SU-DHL-6 (cell line): Measurements from ENCODE around the gene COL23A1.

Source experiments
- H2AFZ ChIP-seq: fragments of 200-600 bp; sonication (generic); 2 replicates; pipeline ENCODE4 v1.6.1; 2014; ENCODE audit warnings: low read depth, mild to moderate bottlenecking, moderate library complexity, mixed read lengths, antibody characterized with exemption, low read length; ENCODE audit not compliant: severe bottlenecking
- H3F3A ChIP-seq: fragments of 200-600 bp; shearing (Covaris generic); 2 replicates; pipeline ENCODE4 v1.6.0; 2016; ENCODE audit warnings: antibody characterized with exemption, mild to moderate bottlenecking; ENCODE audit not compliant: insufficient read depth
- H3K27ac ChIP-seq: fragments of 200-600 bp; sonication (generic); 2 replicates; pipeline ENCODE4 v1.5.1; 2016; ENCODE audit warnings: low read depth, mild to moderate bottlenecking, low read length, moderate library complexity, mixed read lengths
- H3K27me3 ChIP-seq: fragments of 200-600 bp; sonication (generic), shearing (Covaris generic); 2 replicates; pipeline ENCODE4 v1.6.0; 2014; ENCODE audit warnings: mild to moderate bottlenecking, low read length
- H3K36me3 ChIP-seq: fragments of 200-600 bp; sonication (generic); 2 replicates; pipeline ENCODE4 v1.6.1; 2014; ENCODE audit warnings: mild to moderate bottlenecking, low read length, mixed read lengths
- H3K4me2 ChIP-seq: fragments of 300-600, 200-600 bp; shearing (Covaris generic), sonication (generic); 2 replicates; pipeline ENCODE4 v1.6.0; 2014; ENCODE audit warnings: low read length, low read depth, mild to moderate bottlenecking; ENCODE audit not compliant: poor library complexity, severe bottlenecking
- H3K4me3 ChIP-seq: fragments of 200-600 bp; sonication (generic); 2 replicates; pipeline ENCODE4 v1.5.1; 2014; ENCODE audit warnings: antibody characterized with exemption, low read length, mild to moderate bottlenecking, mixed read lengths; ENCODE audit not compliant: insufficient read depth, poor library complexity, severe bottlenecking
- H3K79me2 ChIP-seq: fragments of 200-600 bp; sonication (generic); 2 replicates; pipeline ENCODE4 v1.6.1; 2014; ENCODE audit warnings: mild to moderate bottlenecking, low read length, moderate library complexity; ENCODE audit not compliant: insufficient read depth
- H3K9ac ChIP-seq: fragments of 200-600 bp; sonication (generic); 2 replicates; pipeline ENCODE4 v1.7.0; 2014; ENCODE audit warnings: mild to moderate bottlenecking, low read length
- H3K9me2 ChIP-seq: fragments of 200-600 bp; sonication (generic); replicated peaks from 2 replicates; pipeline ENCODE4 v1.6.1; 2014; ENCODE audit warnings: low read length; ENCODE audit not compliant: insufficient read depth
- H3K9me3 ChIP-seq: fragments of 200-600 bp; sonication (generic); 2 replicates; pipeline ENCODE4 v1.6.1; 2014; ENCODE audit warnings: low read length, mixed read lengths; ENCODE audit not compliant: insufficient read depth
- H4K20me1 ChIP-seq: fragments of 200-600 bp; sonication (generic); 2 replicates; pipeline ENCODE4 v1.6.1; 2014; ENCODE audit warnings: low read depth, mild to moderate bottlenecking, antibody characterized with exemption, low read length, moderate library complexity, mixed read lengths
- EZH2phosphoT487 ChIP-seq: fragments of 200-600 bp; sonication (generic), shearing (Covaris generic); conservative IDR thresholded peaks from 2 replicates; pipeline ENCODE4 v1.6.1; 2018; ENCODE audit warnings: mild to moderate bottlenecking, antibody characterized with exemption, low read length, moderate library complexity, mixed read lengths
- TF ChIP-seq, protein P1 (sequence below): fragments of 200-600 bp; sonication (generic); IDR thresholded peaks from one replicate; pipeline ENCODE4 v1.5.1; 2017; ENCODE audit warnings: antibody characterized with exemption, mild to moderate bottlenecking, low read length, moderate library complexity; ENCODE audit not compliant: insufficient read depth, poor library complexity, severe bottlenecking

Gene COL23A1

DNA sequence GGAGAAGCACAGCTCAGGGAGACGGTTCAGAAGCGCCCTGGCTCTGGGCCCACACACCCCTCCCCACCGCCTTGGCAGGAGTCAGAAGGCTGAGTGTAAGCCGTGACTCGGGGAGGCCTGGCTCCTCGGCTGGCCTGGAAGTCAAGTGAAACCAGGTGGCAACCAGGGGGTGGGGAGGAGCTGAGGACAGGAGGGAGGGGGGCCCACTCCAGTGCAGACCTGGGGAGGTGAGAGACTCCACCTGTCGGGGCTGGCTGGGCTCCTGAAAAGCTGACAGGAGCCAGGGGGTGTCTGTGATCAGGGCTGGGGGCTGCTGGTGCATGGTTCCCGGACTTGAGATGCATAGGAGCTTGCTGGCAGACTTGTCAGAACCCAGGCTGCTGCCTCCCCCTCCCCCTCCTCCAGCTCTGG lies 207.4 kb downstream of the COL23A1 start:
- Histone ChIP-seq H3K27ac (no peak overlapping the region), H3K27me3 (no peaks in the 10 kb centered on the region), H3K9me3 (no peaks in the 10 kb centered on the region), H4K20me1 (no peaks in the 10 kb centered on the region), H3K9me2 (no peaks in the 10 kb centered on the region), H3K36me3 (no peaks in the 10 kb centered on the region), H3K4me3 (no peak overlapping the region), H3K9ac (no peak overlapping the region), H2AFZ (no peak overlapping the region), H3K79me2 (no peaks in the 10 kb centered on the region), H3K4me2 (no peak overlapping the region), H3F3A (no peaks in the 10 kb centered on the region)
- TF ChIP-seq, protein P1, sequence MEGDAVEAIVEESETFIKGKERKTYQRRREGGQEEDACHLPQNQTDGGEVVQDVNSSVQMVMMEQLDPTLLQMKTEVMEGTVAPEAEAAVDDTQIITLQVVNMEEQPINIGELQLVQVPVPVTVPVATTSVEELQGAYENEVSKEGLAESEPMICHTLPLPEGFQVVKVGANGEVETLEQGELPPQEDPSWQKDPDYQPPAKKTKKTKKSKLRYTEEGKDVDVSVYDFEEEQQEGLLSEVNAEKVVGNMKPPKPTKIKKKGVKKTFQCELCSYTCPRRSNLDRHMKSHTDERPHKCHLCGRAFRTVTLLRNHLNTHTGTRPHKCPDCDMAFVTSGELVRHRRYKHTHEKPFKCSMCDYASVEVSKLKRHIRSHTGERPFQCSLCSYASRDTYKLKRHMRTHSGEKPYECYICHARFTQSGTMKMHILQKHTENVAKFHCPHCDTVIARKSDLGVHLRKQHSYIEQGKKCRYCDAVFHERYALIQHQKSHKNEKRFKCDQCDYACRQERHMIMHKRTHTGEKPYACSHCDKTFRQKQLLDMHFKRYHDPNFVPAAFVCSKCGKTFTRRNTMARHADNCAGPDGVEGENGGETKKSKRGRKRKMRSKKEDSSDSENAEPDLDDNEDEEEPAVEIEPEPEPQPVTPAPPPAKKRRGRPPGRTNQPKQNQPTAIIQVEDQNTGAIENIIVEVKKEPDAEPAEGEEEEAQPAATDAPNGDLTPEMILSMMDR: no peak
- TF ChIP-seq EZH2phosphoT487: no peak

DNA sequence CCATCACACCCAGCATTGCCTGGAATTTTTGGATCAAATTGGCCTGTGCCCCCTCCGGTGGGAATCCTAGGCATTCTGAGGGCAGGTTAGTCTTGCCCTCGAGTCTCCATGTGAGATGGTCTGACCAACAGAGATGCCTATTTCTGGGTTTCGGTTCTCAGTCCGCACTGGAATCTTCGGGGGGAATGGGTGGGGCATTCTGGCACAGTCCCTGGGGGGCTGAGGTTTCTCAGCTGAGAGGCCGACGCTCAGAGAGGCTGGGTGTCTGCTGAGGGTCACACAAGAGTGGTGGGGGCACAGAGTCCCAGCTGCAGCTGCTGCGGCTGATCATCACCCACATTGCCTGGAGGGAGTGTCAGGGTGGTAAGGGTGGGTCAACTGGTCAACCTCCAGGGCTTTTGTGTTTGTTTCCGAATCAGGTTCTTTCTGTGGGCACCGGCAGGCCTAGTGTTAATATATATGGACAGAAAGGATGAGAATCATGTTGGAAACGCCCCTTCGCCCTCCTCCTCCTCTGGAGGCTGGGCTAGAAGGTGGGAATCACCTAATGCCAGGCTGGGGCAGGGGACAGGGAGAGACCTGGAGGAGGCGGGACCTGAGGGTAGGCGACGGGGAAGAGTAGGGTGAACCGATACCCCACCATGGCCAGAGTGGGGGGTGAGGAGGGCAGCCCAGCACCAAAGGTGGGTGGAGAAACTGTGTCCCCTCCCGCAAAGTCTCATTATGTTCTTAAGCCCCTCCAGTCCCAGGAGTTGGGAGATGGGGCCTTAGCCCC lies 208.1 kb downstream of the COL23A1 start:
- H3K4me3 ChIP-seq: no peak overlapping the region
- no peaks in the 10 kb centered on the region for H3K9me3 ChIP-seq
- no peaks in the 10 kb centered on the region for H4K20me1 ChIP-seq
- H3K9me2 ChIP-seq: no peaks in the 10 kb centered on the region
- H2AFZ ChIP-seq: no peak overlapping the region
- no peaks in the 10 kb centered on the region for H3K27me3 ChIP-seq
- H3K4me2 ChIP-seq: no peak overlapping the region
- no peaks in the 10 kb centered on the region for H3F3A ChIP-seq
- H3K36me3 ChIP-seq: no peaks in the 10 kb centered on the region
- H3K79me2 ChIP-seq: no peaks in the 10 kb centered on the region
- TF ChIP-seq, protein P1: no peak
- no peak for TF ChIP-seq EZH2phosphoT487
- H3K9ac ChIP-seq: no peak overlapping the region
- no peak overlapping the region for H3K27ac ChIP-seq

DNA sequence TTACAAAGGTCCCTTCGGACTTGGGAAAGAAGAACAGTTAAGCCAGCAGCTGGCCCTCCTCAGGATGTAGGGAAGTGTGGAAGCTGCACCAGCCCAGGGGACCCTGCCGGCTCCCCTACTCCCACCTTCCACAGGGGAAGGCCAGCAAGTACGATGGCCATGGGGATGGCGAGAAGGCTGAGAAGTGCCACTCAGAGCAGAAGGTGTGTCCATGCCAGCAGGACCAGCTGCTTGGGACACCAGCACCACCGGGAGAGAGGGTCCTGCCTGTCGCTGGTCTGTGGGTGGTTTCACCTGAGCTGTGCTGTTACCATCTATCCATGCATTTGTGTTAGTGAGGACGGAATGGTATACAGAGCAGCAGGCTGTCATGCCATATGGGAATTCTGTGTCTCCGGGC lies 209.0 kb downstream of the COL23A1 start:
- Histone ChIP-seq H4K20me1 (no peaks in the 10 kb centered on the region), H3K4me2 (no peak overlapping the region), H3K9me3 (no peaks in the 10 kb centered on the region), H2AFZ (no peak overlapping the region), H3F3A (no peaks in the 10 kb centered on the region), H3K4me3 (no peak overlapping the region), H3K79me2 (no peaks in the 10 kb centered on the region), H3K36me3 (no peaks in the 10 kb centered on the region), H3K9me2 (no peaks in the 10 kb centered on the region), H3K27ac (no peak overlapping the region), H3K27me3 (no peaks in the 10 kb centered on the region), H3K9ac (no peak overlapping the region)
- TF ChIP-seq, protein P1: no peak
- TF ChIP-seq EZH2phosphoT487: no peak
